GM19468 (cell line): ENCODE results near the gene ABCB11.
"Not testable (repeated sequence)": the region's sequence is repeated elsewhere in the genome, so short reads cannot be mapped to it uniquely, and the experiment has no call there.

Experiments used
- ATAC-seq: cut with Tn5 transposase; IDR thresholded peaks from one replicate; pipeline ENCODE4 v1.9.1; 2021; ENCODE audit warnings: mild to moderate bottlenecking, moderate library complexity, moderate number of reproducible peaks; ENCODE audit not compliant: unreplicated experiment; ENCODE audit errors: extremely low read depth

ABCB11 gene

GRCh38 chr2:168903888-168904287 lies 127.2 kb downstream of the ABCB11 start:
- ATAC-seq: no peak

DNA sequence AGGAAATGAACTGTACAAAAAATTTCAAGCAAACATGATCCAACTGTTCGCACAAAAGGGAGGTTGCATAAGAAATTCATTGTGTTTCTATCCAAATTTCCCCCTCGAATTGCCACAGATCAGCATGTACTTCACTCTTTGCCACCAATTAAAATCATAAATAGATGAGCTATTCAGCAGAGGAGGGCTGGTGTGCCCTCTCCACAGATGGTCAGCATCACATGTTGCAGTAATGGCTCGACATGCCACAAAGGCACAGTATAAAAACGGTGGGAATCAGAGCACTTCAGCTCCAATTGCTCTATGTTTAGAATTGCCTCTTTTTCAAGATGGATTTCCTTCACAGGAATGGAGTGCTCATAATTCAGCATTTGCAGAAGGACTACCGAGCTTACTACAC lies 130.1 kb downstream of the ABCB11 start, which contains the start of gene G6PC2:
G6PC2 (plus strand) TSS at position 289 of the 400 bp plus-strand sequence; CDS start at position 330, 41 bp downstream.
- no peak for ATAC-seq

- no peak for ATAC-seq
These were observed 133.7 kb downstream of the ABCB11 start for GRCh38 chr2:168897449-168897848.

- ATAC-seq: no peak
These were observed 134.3 kb downstream of the ABCB11 start for GRCh38 chr2:168896783-168897182.

GRCh38 chr2:168895771-168896170 lies 135.4 kb downstream of the ABCB11 start:
- ATAC-seq: no peak

- no peak for ATAC-seq
These were observed 136.4 kb downstream of the ABCB11 start for GRCh38 chr2:168894720-168895119.

GRCh38 chr2:168894101-168894500 lies 137.0 kb downstream of the ABCB11 start:
- ATAC-seq: no peak

GRCh38 chr2:168892327-168892726 lies 138.8 kb downstream of the ABCB11 start:
- ATAC-seq: no peak

DNA sequence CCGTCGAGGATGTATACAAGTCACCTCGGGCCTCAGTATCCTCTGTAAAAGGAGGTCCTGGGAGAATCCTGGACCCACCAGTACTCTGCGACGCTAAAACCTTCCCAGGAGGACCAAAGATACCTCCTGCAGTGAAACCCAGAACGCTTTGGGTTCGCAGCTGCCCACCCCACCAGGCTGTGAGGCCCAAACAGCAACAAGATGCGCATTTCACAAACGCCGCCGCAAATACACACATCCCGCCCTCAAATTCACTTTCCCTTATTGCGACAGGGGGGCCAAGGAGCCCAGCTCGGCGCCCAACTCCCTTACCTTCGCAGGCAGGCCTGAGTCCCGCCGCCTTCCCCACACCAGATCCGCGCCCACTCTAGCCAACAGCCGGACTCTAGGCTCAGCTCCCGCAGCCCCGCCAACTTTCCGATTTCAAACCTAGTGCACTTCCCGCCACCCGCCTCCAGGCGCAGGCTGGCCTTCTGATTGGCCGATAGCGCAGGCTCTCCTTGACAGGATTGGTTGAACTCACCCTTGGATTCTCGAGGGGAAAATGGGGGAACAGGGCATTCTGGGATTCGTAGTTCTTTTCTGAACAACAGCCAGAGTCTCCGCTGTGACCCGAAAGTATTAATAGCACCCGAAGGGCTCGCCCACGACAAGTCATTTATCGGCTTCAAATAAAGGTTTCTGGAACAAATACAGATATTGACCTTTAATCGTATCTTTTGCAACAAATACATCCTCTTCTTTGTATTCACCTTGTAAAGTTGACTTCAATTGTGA lies 140.9 kb downstream of the ABCB11 start, which contains the start of gene SPC25:
SPC25 (minus strand) TSS at position 425 of the 777 bp plus-strand sequence. CDS start 911 bp downstream, outside the sequence.
- ATAC-seq: peak; percentile 96

- no peak for ATAC-seq
These were observed 141.5 kb downstream of the ABCB11 start for GRCh38 chr2:168889635-168890005.

GRCh38 chr2:168884975-168885374 lies 146.1 kb downstream of the ABCB11 start:
- no peak for ATAC-seq

DNA sequence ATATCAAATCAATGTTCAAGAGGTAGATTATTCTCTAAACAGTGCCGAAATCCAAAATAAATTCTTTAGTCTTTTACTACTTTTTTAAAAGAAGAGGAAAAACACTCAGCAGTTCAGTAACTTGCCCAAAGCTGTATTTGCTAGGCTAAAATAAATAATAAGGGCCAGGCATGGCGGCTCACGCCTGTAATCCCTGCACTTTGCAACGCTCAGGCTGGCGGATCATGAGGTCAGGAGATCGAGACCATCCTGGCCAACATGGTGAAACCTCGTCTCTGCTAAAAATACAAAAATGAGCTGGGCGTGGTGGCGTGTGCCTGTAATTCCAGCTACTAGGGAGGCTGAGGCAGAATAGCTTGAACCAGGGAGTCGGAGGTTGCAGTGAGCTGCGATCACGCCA lies 149.0 kb downstream of the ABCB11 start:
- not testable (repeated sequence) for ATAC-seq

DNA sequence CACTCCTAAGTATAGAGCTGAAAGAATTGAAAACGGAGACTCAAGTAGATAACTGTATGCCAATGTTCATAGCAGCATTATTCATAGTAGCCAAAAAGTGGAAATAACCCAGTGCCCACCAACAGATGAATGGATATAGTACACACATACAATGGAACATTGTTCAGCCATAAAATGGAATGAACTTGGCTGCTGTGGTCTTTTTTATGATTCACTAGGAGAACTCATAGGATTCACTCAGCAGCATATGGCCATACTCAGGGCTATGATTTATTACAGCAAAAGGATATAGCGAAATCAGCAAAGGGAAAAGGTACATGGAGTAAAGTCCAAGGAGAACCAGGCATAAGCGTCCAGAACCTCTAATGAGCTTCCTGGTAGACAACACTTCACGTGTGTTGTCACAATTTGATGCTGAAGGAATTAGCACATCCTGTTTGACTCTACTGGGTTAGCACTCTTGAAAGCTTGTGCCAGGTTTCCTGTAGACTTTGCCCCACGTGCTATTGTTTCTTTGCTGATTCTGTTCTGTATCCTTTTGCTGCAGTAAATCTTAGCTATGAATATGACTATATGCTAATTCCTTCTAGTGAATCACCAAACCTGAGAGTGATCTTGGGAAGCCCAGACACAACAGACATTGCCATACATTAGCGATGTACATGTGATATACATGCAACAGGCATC lies 156.6 kb downstream of the ABCB11 start:
- no peak for ATAC-seq

- not testable (repeated sequence) for ATAC-seq
These were observed 160.3 kb downstream of the ABCB11 start for GRCh38 chr2:168870824-168871223.
